ENCODE measurements around the gene SAC3D1. TPM values are rescaled to one million over a fixed set of nuclear protein-coding genes. Genes with fewer than 3 reads are reported as not detected.
A peak's percentile ranks its signal among the peaks of the same experiment; 100 is the strongest.

Gene SAC3D1
- total and polyA plus RNA-seq, 7 experiments from 2014 or later: 2.7 to 18.2 (median 9.6) TPM

DNA sequence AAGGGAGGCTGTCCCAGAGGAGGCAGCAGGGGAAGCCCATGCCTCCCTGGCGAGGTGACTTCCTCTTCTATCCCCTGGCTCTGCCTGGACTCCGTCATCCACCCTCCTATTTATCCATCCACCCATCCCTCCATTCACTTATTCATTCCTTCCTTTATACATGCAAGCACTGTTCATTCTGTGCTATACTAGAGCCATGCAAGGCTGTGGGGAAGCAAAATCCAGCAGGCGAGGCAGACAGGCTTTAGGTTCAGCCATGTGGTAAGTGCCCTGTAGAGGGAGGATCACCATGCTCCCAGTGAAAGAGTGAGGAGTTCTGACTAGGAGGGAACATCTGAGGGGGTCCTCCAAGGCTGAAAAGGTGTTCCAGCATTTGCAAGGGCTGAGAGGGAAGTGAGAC is 18.5 kb downstream of the SAC3D1 start:
- Mint-ChIP-seq H3K4me3 (no peak overlapping the region), H3K4me1 (peaks cover 0 to 25% (median 3%) of the 10 kb centered on the region in 7 donors), H3K27me3 (no peaks in the 10 kb centered on the region), H3K27ac (peak overlapping the region in 1 of 9 donors; percentile 47), H3K36me3 (no peaks in the 10 kb centered on the region), H3K9me3 (no peaks in the 10 kb centered on the region)
- POLR2A ChIA-PET: no interaction called here
- H3K4me1 ChIP-seq (ENCODE audit: control insufficient read depth in 2 of 2, insufficient read depth in 2 of 2, low read length in 2 of 2): peaks cover 0 to under 1% of the 10 kb centered on the region in 2 donors
- H3K9me3 ChIP-seq (ENCODE audit: control insufficient read depth in 2 of 3, low read length in 3 of 3): no peaks in the 10 kb centered on the region
- no peak for ATAC-seq
- no peak overlapping the region for H3K4me3 ChIP-seq (ENCODE audit: low read length)
- no peaks in the 10 kb centered on the region for H3K36me3 ChIP-seq (ENCODE audit: control insufficient read depth in 2 of 3, insufficient read depth in 3 of 3, low read length in 3 of 3)
- H3K27me3 ChIP-seq (ENCODE audit: control insufficient read depth in 2 of 2, insufficient read depth in 2 of 2, low read length in 2 of 2): no peaks in the 10 kb centered on the region
- CTCF ChIA-PET: no interaction called here
- no peak overlapping the region for H3K27ac ChIP-seq (ENCODE audit: low read depth, low read length)
- no peak for DNase-seq
- intact Hi-C loops (cut with micrococcal nuclease): no loop called here

DNA sequence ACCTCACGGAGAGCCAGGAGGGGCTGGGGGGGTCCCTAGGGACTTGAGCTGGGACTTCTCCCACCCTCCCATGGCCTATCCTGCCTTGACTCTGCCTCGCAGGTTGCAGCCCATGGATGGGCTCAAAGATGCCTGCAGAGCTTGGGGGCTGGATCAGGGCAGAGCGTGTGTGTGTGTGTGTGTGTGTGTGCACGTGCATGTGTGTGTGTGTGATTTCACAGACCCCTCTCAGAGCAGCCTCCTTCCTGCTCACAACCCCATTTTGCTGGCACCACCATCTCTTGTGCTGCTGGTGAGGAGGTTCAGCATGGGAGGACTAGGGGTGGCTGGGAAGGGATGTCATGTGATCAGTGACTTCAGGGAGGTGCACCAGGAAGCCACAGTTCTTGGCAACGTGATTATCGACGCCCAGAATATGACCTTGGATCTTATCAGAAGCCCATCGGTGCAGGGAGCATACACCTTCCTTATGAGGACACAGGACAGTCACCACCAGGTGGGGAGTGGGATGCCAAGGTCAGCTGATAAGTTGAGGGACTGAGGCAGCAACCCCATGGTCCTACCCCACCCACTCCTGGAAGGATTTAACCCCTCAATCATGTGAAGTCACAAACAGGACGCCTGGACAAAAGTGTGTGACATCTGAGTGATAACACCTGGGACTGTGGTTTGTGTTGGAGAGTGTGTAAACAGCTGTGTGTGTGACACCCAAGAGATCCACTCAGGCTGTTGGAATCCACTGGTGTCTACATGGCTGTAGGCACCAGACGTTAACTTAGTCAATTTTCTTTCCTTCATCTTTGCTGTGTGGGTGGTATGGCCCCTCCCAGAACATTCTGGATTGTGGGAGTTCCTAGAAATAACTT is 19.2 kb downstream of the SAC3D1 start:
- Histone ChIP-seq H3K4me1 (ENCODE audit: control insufficient read depth in 2 of 2, insufficient read depth in 2 of 2, low read length in 2 of 2) (no peaks in the 10 kb centered on the region), H3K4me3 (ENCODE audit: low read length) (no peak overlapping the region), H3K27ac (ENCODE audit: low read depth, low read length) (no peak overlapping the region), H3K27me3 (ENCODE audit: control insufficient read depth in 2 of 2, insufficient read depth in 2 of 2, low read length in 2 of 2) (no peaks in the 10 kb centered on the region), H3K36me3 (ENCODE audit: control insufficient read depth in 2 of 3, insufficient read depth in 3 of 3, low read length in 3 of 3) (no peaks in the 10 kb centered on the region), H3K9me3 (ENCODE audit: control insufficient read depth in 2 of 3, low read length in 3 of 3) (no peaks in the 10 kb centered on the region)
- Mint-ChIP-seq H3K27me3 (no peaks in the 10 kb centered on the region), H3K4me1 (peaks cover 0 to 23% (median 0%) of the 10 kb centered on the region in 7 donors), H3K9me3 (no peaks in the 10 kb centered on the region), H3K36me3 (no peaks in the 10 kb centered on the region), H3K4me3 (peak overlapping the region in 1 of 10 donors; percentile 12), H3K27ac (no peak overlapping the region)
- ATAC-seq (no peak), DNase-seq (no peak)
- ChIA-PET POLR2A (no interaction called here), CTCF (no interaction called here)
- intact Hi-C loops (cut with micrococcal nuclease): no loop called here

DNA sequence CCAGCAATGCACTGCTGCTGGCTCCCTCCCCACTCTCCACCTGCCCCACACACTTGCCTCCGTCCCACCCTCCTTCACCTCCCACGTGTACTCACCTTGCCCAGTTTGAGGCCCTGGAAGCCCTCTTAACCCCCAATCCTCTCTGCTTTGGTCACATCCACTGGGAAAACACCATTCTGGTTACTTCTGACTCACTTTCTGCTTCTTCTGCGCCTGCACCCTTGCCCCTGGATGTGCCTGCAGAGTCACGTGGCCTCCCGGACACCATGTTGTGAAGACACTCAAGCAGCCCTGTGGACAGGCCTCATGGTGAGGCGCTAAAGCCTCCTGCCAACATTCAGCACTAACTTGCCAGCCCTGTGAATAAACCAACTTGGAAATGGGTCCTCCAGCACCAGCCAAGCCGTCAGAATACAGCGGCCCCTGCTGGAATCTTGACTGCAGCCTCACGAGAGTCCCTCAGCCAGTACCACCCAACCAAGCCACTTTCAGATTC is 20.0 kb downstream of the SAC3D1 start:
- intact Hi-C loops (cut with micrococcal nuclease): loop anchor here in 1 of 2 donors (1.0 kb wide), 1 partner anchor 48 kb away; no protein-coding TSS in a partner anchor
- ATAC-seq (no peak), DNase-seq (no peak)
- H3K4me1 Mint-ChIP-seq: peaks cover 0 to 18% (median 0%) of the 10 kb centered on the region in 7 donors
- H3K9me3 ChIP-seq (ENCODE audit: control insufficient read depth in 2 of 3, low read length in 3 of 3): no peaks in the 10 kb centered on the region
- H3K27ac ChIP-seq (ENCODE audit: low read depth, low read length): no peak overlapping the region
- H3K27ac Mint-ChIP-seq: peak overlapping the region in 1 of 9 donors; percentile 25
- no peaks in the 10 kb centered on the region for H3K36me3 Mint-ChIP-seq
- no peak overlapping the region for H3K4me3 Mint-ChIP-seq
- no peaks in the 10 kb centered on the region for H3K36me3 ChIP-seq (ENCODE audit: control insufficient read depth in 2 of 3, insufficient read depth in 3 of 3, low read length in 3 of 3)
- no peak overlapping the region for H3K4me3 ChIP-seq (ENCODE audit: low read length)
- no peaks in the 10 kb centered on the region for H3K27me3 Mint-ChIP-seq
- H3K9me3 Mint-ChIP-seq: no peaks in the 10 kb centered on the region
- no peaks in the 10 kb centered on the region for H3K27me3 ChIP-seq (ENCODE audit: control insufficient read depth in 2 of 2, insufficient read depth in 2 of 2, low read length in 2 of 2)
- no peaks in the 10 kb centered on the region for H3K4me1 ChIP-seq (ENCODE audit: control insufficient read depth in 2 of 2, insufficient read depth in 2 of 2, low read length in 2 of 2)
- CTCF ChIA-PET: no interaction called here
- POLR2A ChIA-PET: no interaction called here

DNA sequence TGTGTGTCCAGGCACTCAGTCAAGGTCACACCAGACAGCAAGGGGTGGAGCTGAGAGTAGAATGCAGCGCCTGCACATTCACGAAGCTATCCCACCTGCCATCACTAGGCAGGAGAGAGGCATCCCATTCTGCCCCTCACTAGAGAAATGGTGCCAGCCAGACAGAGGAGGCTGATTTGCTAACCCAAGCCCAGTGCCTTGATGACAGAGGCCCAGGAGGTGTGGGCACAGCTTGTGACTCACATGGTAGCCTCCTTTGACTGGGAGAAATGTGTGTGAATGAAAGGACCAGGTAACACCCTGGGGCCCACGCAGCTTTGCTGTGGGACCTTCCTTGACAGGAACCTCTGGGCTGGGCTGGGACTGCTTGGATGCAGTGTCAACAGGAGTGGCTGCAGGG is 22.5 kb downstream of the SAC3D1 start:
- H3K9me3 ChIP-seq (ENCODE audit: control insufficient read depth in 2 of 3, low read length in 3 of 3): no peaks in the 10 kb centered on the region
- POLR2A ChIA-PET: interaction anchor here (0.7 kb wide), 1 partner anchor 23 kb away, joined by 3 read pairs; no protein-coding TSS in a partner anchor
- Mint-ChIP-seq H3K4me3 (no peak overlapping the region), H3K27me3 (no peaks in the 10 kb centered on the region), H3K27ac (no peak overlapping the region), H3K36me3 (no peaks in the 10 kb centered on the region), H3K9me3 (no peaks in the 10 kb centered on the region), H3K4me1 (peaks cover 0 to 18% (median 0%) of the 10 kb centered on the region in 7 donors)
- ATAC-seq (no peak), DNase-seq (no peak)
- no peak overlapping the region for H3K4me3 ChIP-seq (ENCODE audit: low read length)
- no peak overlapping the region for H3K27ac ChIP-seq (ENCODE audit: low read depth, low read length)
- intact Hi-C loops (cut with micrococcal nuclease): no loop called here
- no peaks in the 10 kb centered on the region for H3K36me3 ChIP-seq (ENCODE audit: control insufficient read depth in 2 of 3, insufficient read depth in 3 of 3, low read length in 3 of 3)
- CTCF ChIA-PET: interaction anchor here (0.6 to 1.1 kb wide), 2 partner anchors 8 to 52 kb away, joined by 3 read pairs; no protein-coding TSS in a partner anchor
- no peaks in the 10 kb centered on the region for H3K4me1 ChIP-seq (ENCODE audit: control insufficient read depth in 2 of 2, insufficient read depth in 2 of 2, low read length in 2 of 2)
- H3K27me3 ChIP-seq (ENCODE audit: control insufficient read depth in 2 of 2, insufficient read depth in 2 of 2, low read length in 2 of 2): no peaks in the 10 kb centered on the region

DNA sequence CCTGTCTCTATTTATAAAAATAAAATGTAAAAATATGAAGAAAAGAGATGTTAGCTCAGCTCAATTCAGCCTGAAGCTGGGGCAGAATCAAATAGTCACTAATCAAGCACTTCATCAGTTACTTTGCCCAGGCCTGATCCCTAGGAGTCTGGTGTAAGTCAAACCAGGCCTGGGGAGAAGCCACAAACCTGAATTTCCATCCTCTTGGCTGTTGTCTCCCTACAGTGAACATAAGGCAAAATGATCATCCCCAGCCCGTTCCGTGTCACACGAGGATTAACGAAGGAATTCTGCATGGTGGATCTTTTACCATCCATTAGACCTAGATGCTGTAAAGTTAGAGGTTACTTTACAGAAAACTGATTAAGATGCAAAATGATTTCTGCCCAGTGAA is 23.8 kb downstream of the SAC3D1 start:
- DNase-seq (no peak), ATAC-seq (no peak)
- Histone ChIP-seq H3K4me3 (ENCODE audit: low read length) (no peak overlapping the region), H3K4me1 (ENCODE audit: control insufficient read depth in 2 of 2, insufficient read depth in 2 of 2, low read length in 2 of 2) (no peaks in the 10 kb centered on the region), H3K27me3 (ENCODE audit: control insufficient read depth in 2 of 2, insufficient read depth in 2 of 2, low read length in 2 of 2) (no peaks in the 10 kb centered on the region), H3K27ac (ENCODE audit: low read depth, low read length) (no peak overlapping the region), H3K9me3 (ENCODE audit: control insufficient read depth in 2 of 3, low read length in 3 of 3) (no peaks in the 10 kb centered on the region), H3K36me3 (ENCODE audit: control insufficient read depth in 2 of 3, insufficient read depth in 3 of 3, low read length in 3 of 3) (no peaks in the 10 kb centered on the region)
- H3K4me1 Mint-ChIP-seq: peaks cover 0 to 14% (median 0%) of the 10 kb centered on the region in 7 donors
- no peak overlapping the region for H3K4me3 Mint-ChIP-seq
- intact Hi-C loops (cut with micrococcal nuclease): no loop called here
- no peaks in the 10 kb centered on the region for H3K9me3 Mint-ChIP-seq
- CTCF ChIA-PET: no interaction called here
- no peaks in the 10 kb centered on the region for H3K27me3 Mint-ChIP-seq
- POLR2A ChIA-PET: no interaction called here
- no peaks in the 10 kb centered on the region for H3K36me3 Mint-ChIP-seq
- no peak overlapping the region for H3K27ac Mint-ChIP-seq

DNA sequence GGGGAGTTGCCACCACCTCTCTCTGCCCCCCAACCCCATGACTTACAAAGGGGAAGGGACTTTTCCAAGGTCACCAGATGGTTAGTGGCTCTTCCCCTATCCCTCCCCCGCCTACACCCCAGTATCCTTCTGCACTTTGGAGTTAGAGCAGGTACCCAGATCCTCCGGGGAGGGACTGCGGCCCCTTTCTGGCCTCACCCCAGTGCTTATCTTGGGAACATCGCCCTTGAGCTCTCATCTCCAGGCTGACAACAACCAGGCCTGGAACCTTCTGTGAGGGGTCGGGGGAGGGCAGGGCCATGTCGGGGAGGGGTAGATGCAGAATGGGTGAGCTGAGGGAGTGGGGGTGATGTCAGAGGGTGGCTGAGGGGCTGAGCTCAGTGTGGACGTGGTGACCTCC is 24.8 kb downstream of the SAC3D1 start:
- Histone ChIP-seq H3K27me3 (ENCODE audit: control insufficient read depth in 2 of 2, insufficient read depth in 2 of 2, low read length in 2 of 2) (no peaks in the 10 kb centered on the region), H3K4me1 (ENCODE audit: control insufficient read depth in 2 of 2, insufficient read depth in 2 of 2, low read length in 2 of 2) (no peaks in the 10 kb centered on the region), H3K4me3 (ENCODE audit: low read length) (no peak overlapping the region), H3K9me3 (ENCODE audit: control insufficient read depth in 2 of 3, low read length in 3 of 3) (no peaks in the 10 kb centered on the region), H3K36me3 (ENCODE audit: control insufficient read depth in 2 of 3, insufficient read depth in 3 of 3, low read length in 3 of 3) (no peaks in the 10 kb centered on the region), H3K27ac (ENCODE audit: low read depth, low read length) (no peak overlapping the region)
- POLR2A ChIA-PET: no interaction called here
- Mint-ChIP-seq H3K4me1 (peaks cover 0 to 7% (median 0%) of the 10 kb centered on the region in 7 donors), H3K9me3 (no peaks in the 10 kb centered on the region), H3K36me3 (no peaks in the 10 kb centered on the region), H3K27me3 (no peaks in the 10 kb centered on the region), H3K4me3 (no peak overlapping the region), H3K27ac (no peak overlapping the region)
- DNase-seq (no peak), ATAC-seq (no peak)
- intact Hi-C loops (cut with micrococcal nuclease): no loop called here
- CTCF ChIA-PET: no interaction called here

DNA sequence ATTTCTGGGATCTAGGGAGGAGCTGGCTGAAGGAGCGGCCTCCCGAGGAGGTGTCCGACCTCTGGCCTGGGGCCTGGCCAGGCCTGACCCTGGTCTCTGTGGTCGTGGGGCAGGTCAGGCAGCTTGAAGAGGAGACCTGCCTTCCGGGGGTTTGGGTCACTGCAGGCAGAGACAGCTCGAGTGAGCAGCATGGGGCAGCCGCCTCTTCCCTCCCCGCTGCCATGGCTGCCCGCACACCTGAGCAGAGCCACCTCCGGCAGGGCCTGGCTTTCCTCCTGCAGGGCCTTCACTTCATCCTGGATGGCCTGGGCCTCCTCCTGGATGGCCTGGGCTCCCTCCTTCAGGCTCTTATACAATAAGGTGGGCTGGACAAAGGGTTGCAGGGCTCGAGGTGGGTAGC is 25.3 kb downstream of the SAC3D1 start:
- intact Hi-C loops (cut with micrococcal nuclease): no loop called here
- Mint-ChIP-seq H3K4me1 (peaks cover 0 to 4% (median 0%) of the 10 kb centered on the region in 7 donors), H3K36me3 (no peaks in the 10 kb centered on the region), H3K4me3 (no peak overlapping the region), H3K27ac (no peak overlapping the region), H3K27me3 (no peaks in the 10 kb centered on the region), H3K9me3 (no peaks in the 10 kb centered on the region)
- Histone ChIP-seq H3K9me3 (ENCODE audit: control insufficient read depth in 2 of 3, low read length in 3 of 3) (no peaks in the 10 kb centered on the region), H3K27ac (ENCODE audit: low read depth, low read length) (no peak overlapping the region), H3K36me3 (ENCODE audit: control insufficient read depth in 2 of 3, insufficient read depth in 3 of 3, low read length in 3 of 3) (no peaks in the 10 kb centered on the region), H3K4me1 (ENCODE audit: control insufficient read depth in 2 of 2, insufficient read depth in 2 of 2, low read length in 2 of 2) (no peaks in the 10 kb centered on the region), H3K27me3 (ENCODE audit: control insufficient read depth in 2 of 2, insufficient read depth in 2 of 2, low read length in 2 of 2) (no peaks in the 10 kb centered on the region), H3K4me3 (ENCODE audit: low read length) (no peak overlapping the region)
- ChIA-PET POLR2A (no interaction called here), CTCF (no interaction called here)
- ATAC-seq: no peak
- DNase-seq: no peak

All from naive thymus-derived CD4-positive, alpha-beta T cell (primary cell).